GM18868 (cell line): ENCODE results near the gene UTP18.
"Not testable (repeated sequence)": the region's sequence is repeated elsewhere in the genome, so short reads cannot be mapped to it uniquely, and the experiment has no call there.

Source experiments
- ATAC-seq: cut with Tn5 transposase; IDR thresholded peaks from one replicate; pipeline ENCODE4 v1.9.1; 2021; ENCODE audit warnings: mild to moderate bottlenecking, moderate library complexity; ENCODE audit not compliant: unreplicated experiment

Gene UTP18

DNA sequence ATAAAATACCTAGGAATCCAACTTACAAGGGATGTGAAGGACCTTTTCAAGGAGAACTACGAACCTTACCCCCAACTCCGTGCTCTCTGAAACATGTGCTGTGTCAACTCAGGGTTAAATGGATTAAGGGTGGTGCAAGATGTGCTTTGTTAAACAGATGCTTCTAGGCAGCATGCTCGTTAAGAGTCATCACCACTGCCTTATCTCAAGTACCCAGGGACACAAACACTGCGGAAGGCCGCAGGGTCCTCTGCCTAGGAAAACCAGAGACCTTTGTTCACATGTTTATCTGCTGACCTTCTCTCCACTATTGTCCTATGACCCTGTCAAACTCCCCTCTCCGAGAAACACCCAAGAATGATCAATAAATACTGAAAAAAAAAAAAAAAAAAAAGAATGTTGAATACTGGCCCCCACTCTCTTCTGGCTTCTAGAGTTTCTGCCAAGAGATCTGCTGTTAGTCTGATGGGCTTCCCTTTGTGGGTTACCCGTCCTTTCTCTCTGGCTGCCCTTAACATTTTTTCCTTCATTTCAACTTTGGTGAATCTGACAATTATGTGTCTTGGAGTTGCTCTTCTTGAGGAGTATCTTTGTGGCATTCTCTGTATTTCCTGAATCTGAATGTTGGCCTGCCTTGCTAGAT, 70.6 kb downstream of the UTP18 start:
- not testable (repeated sequence) for ATAC-seq

DNA sequence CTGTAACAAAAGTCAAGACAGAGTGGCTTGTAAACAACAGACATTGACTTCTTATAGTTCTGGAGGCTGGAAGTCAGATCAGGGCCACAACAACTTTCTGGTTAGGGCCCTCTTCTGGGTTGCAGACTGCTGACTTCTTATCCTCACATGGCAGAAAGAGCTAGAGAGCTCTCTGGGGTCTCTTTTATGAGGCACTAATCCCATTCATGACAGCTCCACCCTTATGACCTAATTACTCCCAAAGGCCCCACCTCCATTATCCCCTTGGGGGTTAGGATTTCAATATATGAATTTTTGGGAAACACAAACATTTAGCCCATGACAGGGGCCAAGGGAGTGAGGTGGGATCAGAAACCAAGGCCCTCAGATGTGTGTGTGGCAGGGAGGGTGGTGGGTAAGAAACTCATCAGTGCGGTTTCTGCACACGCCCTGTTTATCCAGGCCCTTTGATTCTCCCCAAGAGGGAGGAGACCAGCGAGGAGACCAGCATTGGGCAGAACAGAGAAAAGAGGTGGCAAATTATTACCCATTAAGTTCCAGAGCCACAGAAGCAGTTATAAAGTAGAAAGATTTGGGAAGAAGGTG, 74.8 kb downstream of the UTP18 start:
- no peak for ATAC-seq

DNA sequence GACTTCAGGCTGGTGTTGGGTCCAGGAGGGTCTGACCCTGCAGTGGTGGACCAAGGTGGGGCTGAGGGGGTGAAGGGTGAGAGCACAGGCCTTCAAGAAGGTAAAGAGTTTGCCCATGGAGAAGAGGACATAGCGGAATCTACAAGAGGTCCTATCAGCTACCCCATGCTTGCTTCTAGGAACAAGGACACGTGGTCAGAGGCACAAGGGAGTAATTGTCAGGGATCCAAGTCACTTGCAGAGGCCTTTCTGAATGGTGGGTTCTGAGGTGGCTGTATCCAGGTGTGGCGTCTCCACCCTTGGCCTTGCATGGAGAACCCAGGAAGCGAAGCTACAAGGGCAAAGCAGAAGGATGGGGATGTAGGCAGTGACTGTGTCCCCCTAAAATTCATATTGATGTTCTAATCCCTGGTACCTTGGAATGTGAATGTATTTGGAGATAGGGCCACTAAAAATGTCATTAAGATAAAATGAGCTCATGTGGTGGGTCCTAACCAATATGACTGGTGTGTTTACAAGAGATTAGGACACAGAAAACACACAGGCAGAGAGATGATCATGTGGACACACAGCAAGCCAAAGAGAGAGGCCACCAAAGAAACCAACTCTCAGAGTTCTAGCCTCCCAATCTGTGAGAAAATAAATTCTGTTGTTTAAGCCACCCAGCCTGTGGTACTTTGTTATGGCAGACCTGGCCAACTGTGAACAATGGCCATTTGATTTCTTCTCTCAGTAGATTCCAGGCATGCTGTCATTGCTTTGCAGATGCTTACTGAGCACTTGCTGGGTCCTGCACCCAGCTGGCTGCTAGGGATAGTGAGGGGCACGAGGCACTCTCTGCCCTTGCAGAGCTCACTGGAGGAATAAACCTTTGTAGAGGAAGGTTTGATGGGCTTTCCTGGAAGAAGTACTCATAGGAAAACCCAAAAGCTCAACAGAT, 75.8 kb downstream of the UTP18 start:
- no peak for ATAC-seq

DNA sequence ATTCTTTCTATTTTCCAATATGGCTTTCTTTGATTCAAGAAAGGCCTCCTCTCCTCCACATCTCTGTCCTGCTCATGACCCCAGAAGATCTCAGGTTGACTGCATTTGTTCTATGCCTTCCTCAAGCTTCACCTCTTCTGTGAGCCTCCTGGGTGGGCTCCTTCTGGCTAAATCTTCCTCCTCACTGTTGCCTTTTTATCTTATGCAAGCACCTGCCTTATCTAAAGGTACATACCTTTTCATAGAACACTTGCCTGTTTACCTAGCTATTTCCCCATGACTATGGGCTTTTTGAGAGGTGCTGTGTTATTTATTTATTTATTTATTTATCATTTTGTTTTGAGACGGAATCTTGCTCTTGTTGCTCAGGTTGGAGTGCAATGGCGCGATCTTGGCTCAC, 81.1 kb downstream of the UTP18 start:
- no peak for ATAC-seq

DNA sequence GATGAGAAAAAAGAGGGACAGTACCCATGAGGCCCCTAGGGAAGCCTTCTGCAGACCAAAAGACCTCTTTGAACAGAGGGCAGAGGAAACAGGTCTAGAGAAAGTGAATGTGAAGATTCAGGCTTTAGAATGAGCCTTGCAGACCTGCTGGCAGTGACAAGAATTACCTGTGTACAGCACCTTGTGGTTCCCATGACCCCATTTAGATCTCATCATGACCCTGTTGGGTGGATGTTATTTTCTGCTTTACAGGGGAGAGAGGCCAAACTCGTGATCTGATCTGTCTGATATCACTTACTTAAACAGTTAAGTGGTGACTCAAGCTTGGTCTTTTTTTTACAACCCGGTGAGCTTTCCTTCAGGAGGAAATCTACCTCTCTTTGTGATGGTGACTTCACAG, 81.9 kb downstream of the UTP18 start:
- no peak for ATAC-seq

DNA sequence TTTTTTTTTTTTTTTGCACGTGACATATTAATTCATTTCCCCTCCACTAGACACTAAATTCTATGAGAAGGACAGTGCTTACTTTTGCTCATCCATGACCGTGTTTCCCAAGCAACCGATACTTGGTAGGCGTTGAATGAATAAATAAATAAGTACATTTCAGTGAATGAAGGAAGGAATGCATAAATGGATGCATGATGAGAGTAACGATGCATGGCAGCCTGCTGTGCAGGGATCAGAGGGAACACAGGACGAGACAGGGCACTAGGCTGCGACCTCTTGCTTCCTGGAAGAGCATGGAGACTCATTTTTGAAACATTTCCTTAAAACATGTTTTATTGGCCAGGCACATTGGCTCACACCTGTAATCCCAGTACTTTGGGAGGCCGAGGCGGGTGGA, 84.2 kb downstream of the UTP18 start:
- ATAC-seq: no peak

DNA sequence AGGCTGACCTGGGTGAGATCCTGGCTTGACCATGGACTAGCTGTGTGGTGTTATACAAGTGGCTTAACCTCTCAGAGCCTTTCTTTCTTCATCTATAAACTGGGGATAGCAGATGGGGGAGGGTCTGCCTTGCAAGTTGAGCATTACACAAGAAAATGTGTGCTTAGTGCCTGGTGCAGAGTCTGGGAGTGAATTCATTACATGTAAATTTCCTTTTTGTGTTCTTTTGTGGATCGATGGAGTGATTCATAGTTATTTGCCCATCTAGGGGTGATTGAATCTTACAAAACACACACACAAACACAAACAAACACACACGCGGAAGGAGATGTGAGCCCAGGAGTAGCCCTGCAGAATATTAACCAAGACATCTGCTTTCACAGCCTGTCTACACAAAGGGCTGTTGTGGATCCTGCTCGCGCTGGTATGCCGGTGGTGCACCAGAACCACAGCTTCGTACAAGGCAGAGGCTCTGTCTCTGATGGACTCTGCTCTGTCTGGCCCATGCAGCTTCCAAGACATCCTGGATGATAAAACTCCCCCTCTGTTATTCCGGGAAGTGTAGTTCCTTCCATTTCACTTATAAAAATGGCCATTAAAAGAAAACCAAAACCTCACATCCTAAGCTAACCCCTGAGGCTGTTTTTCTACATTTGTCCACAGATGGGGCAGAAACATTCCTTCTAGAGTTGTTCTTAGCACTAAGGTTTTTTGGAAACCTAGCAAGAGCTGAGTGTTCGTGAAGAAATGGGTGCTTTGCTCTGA, 86.1 kb downstream of the UTP18 start:
- no peak for ATAC-seq
